ENCODE measurements around the gene GRIN3B.
"Not testable (repeated sequence)": the region's sequence is repeated elsewhere in the genome, so short reads cannot be mapped to it uniquely, and the experiment has no call there.

GRIN3B gene

GRCh38 chr19:1018932-1019615, 18.9 kb downstream of the GRIN3B start:
- no peak for DNase-seq (ENCODE audit: low read depth in 1 of 2, low spot score in 1 of 2)

GRCh38 chr19:1019616-1019961, 19.4 kb downstream of the GRIN3B start:
- DNase-seq (ENCODE audit: low read depth in 1 of 2, low spot score in 1 of 2) = no peak

GRCh38 chr19:1019980-1020867, 20.0 kb downstream of the GRIN3B start:
- no peak for DNase-seq (ENCODE audit: low read depth in 1 of 2, low spot score in 1 of 2)

GRCh38 chr19:1020868-1021425, 20.7 kb downstream of the GRIN3B start, which contains the start of gene TMEM259:
Gene TMEM259, minus strand, starts transcription at chr19:1021123. Its CDS starts 127 bp downstream, at chr19:1020996.
- peak; percentile 95 to 97 for DNase-seq (ENCODE audit: low read depth in 1 of 2, low spot score in 1 of 2)

- DNase-seq (ENCODE audit: low read depth in 1 of 2, low spot score in 1 of 2) = not testable (repeated sequence)
These were observed 23.6 kb downstream of the GRIN3B start for GRCh38 chr19:1023883-1024188.

- not testable (repeated sequence) for DNase-seq (ENCODE audit: low read depth in 1 of 2, low spot score in 1 of 2)
These were observed 24.9 kb downstream of the GRIN3B start for GRCh38 chr19:1025080-1025479.

- DNase-seq (ENCODE audit: low read depth in 1 of 2, low spot score in 1 of 2) = peak in 1 of 2 donors; percentile 53
These were observed 26.0 kb downstream of the GRIN3B start, which contains the start of gene CNN2 for GRCh38 chr19:1025960-1026782. Gene CNN2, plus strand, starts transcription at chr19:1026608. Its CDS starts 54 bp downstream, at chr19:1026662.

GRCh38 chr19:1026783-1027649, 26.8 kb downstream of the GRIN3B start:
- DNase-seq (ENCODE audit: low read depth in 1 of 2, low spot score in 1 of 2) = no peak

GRCh38 chr19:1027650-1028061, 27.4 kb downstream of the GRIN3B start:
- no peak for DNase-seq (ENCODE audit: low read depth in 1 of 2, low spot score in 1 of 2)

- peak in 1 of 2 donors; percentile 39 for DNase-seq (ENCODE audit: low read depth in 1 of 2, low spot score in 1 of 2)
These were observed 28.1 kb downstream of the GRIN3B start for GRCh38 chr19:1028062-1028926.

GRCh38 chr19:1032264-1032867, 32.1 kb downstream of the GRIN3B start:
- no peak for DNase-seq (ENCODE audit: low read depth in 1 of 2, low spot score in 1 of 2)

- no peak for DNase-seq (ENCODE audit: low read depth in 1 of 2, low spot score in 1 of 2)
These were observed 35.9 kb downstream of the GRIN3B start for GRCh38 chr19:1035998-1036621.

- no peak for DNase-seq (ENCODE audit: low read depth in 1 of 2, low spot score in 1 of 2)
These were observed 37.4 kb downstream of the GRIN3B start for GRCh38 chr19:1037621-1038064.

- no peak for DNase-seq (ENCODE audit: low read depth in 1 of 2, low spot score in 1 of 2)
These were observed 38.9 kb downstream of the GRIN3B start for GRCh38 chr19:1038978-1039645.

- peak; percentile 99 to 100 for DNase-seq (ENCODE audit: low read depth in 1 of 2, low spot score in 1 of 2)
These were observed 39.6 kb downstream of the GRIN3B start, which contains the start of gene ABCA7 for GRCh38 chr19:1039646-1040475. Gene ABCA7, plus strand, starts transcription at chr19:1040107. Its CDS starts 1,255 bp downstream, at chr19:1041362.

GRCh38 chr19:1040476-1041271, 40.5 kb downstream of the GRIN3B start:
- DNase-seq (ENCODE audit: low read depth in 1 of 2, low spot score in 1 of 2) = peak; percentile 83 to 86
